K562 (cell line): ENCODE data around the gene HSD3B7.
"Not testable (repeated sequence)": the region's sequence is repeated elsewhere in the genome, so short reads cannot be mapped to it uniquely, and the experiment has no call there.

Experiments used
- CREB1 ChIP-seq, 2 experiments: sonication (generic) in 1 of 2; formaldehyde crosslinking in 1 of 2; IDR thresholded peaks; 2 replicates each; pipeline versions ENCODE4 v1.6.1 to v1.8.0; 2012 to 2022; ENCODE audit warnings: inconsistent platforms in 1 of 2, mild to moderate bottlenecking in 1 of 2, missing genetic modification reagents in 1 of 2, moderate library complexity in 1 of 2
- EZH2 ChIP-seq: IDR thresholded peaks from 2 replicates; pipeline ENCODE4 v1.6.1; 2012; ENCODE audit warnings: low read depth, mild to moderate bottlenecking, inconsistent platforms, low read length, borderline replicate concordance
- HCFC1 ChIP-seq: IDR thresholded peaks from 2 replicates; pipeline ENCODE4 v1.6.1; 2012; ENCODE audit warnings: low read depth, low read length, improper control_type of control experiment
- IRF2 ChIP-seq: sonication (generic); formaldehyde crosslinking; IDR thresholded peaks from 2 replicates; pipeline ENCODE4 v1.8.1; 2022; ENCODE audit warnings: mild to moderate bottlenecking, missing genetic modification reagents
- L3MBTL2 ChIP-seq: fragments of 450-650 bp; IDR thresholded peaks from 2 replicates; pipeline ENCODE4 v1.6.1; 2016; ENCODE audit warnings: mild to moderate bottlenecking, moderate library complexity
- NFIC ChIP-seq: fragments of 450-650 bp; IDR thresholded peaks from 2 replicates; pipeline ENCODE4 v1.6.1; 2017; ENCODE audit warnings: mild to moderate bottlenecking, inconsistent platforms
- POLR2A ChIP-seq: fragments of 450-650 bp; conservative IDR thresholded peaks from 2 replicates; pipeline ENCODE4 v1.6.1; 2016
- STAT5A ChIP-seq: IDR thresholded peaks from 2 replicates; pipeline ENCODE4 v1.6.1; 2012; ENCODE audit warnings: low read length, inconsistent platforms, borderline replicate concordance
- TCF15 ChIP-seq: fragments of 250-450 bp; sonication (Bioruptor Pico); IDR thresholded peaks from 2 replicates; pipeline ENCODE4 v1.8.0; 2022; ENCODE audit warnings: moderate library complexity, mild to moderate bottlenecking, inconsistent platforms
- ZBTB26 ChIP-seq: fragments of 450-650 bp; formaldehyde crosslinking; IDR thresholded peaks from 2 replicates; pipeline ENCODE4 v1.4.0; 2022; ENCODE audit warnings: missing genetic modification characterization
- ZNF609 ChIP-seq: sonication (generic); formaldehyde crosslinking; IDR thresholded peaks from 2 replicates; pipeline ENCODE4 v1.8.1; 2023; ENCODE audit warnings: missing genetic modification reagents, mild to moderate bottlenecking, borderline replicate concordance
- TF ChIP-seq, protein P1 (sequence below): fragments of 250-450 bp; sonication (Bioruptor Pico); IDR thresholded peaks from 2 replicates; pipeline ENCODE4 v1.5.1; 2021; ENCODE audit warnings: mild to moderate bottlenecking

DNA sequence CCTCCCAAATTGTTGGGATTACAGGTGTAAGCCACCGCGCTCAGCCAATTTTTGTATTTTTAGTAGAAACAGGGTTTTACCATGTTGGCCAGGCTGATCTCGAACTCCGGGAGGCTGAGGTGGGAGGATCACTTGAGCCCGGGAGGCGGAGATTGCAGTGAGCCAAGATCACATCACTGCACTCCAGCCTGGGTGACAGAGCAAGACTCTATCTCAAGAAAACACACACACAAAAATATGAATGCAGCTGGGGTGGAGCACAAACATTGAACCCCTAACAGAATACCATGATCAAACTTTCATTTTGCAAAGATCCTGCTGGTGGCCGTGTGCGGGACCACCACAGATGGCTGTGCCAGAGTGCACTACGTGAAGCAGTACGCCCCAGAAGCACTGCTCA, 32.7 kb downstream of the HSD3B7 start:
- TF ChIP-seq L3MBTL2; NFIC; ZNF609 (CRISPR knock-in tag); IRF2 (CRISPR knock-in tag); HCFC1; CREB1 (IDR thresholded peaks at IDR 0.05); CREB1 (CRISPR knock-in tag; IDR thresholded peaks at IDR 0.05); EZH2; TCF15 (CRISPR knock-in tag); POLR2A; STAT5A; ZBTB26 (CRISPR knock-in tag): not testable (repeated sequence)
- TF ChIP-seq, protein P1, sequence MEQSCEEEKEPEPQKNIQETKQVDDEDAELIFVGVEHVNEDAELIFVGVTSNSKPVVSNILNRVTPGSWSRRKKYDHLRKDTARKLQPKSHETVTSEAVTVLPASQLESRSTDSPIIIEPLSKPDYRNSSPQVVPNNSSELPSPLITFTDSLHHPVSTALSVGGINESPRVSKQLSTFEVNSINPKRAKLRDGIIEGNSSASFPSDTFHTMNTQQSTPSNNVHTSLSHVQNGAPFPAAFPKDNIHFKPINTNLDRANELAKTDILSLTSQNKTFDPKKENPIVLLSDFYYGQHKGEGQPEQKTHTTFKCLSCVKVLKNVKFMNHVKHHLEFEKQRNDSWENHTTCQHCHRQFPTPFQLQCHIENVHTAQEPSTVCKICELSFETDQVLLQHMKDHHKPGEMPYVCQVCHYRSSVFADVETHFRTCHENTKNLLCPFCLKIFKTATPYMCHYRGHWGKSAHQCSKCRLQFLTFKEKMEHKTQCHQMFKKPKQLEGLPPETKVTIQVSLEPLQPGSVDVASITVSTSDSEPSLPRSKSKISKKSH (CRISPR knock-in tag) = not testable (repeated sequence)
